Ureter (tissue), 1 donor: ENCODE data around the gene GBA2. TPM values are rescaled to one million over a fixed set of nuclear protein-coding genes. Genes with fewer than 3 reads are reported as not detected.

Experiments used
- DNase-seq: peaks from one replicate; pipeline ENCODE4 v3.0.0-alpha.2; 2020; ENCODE audit warnings: low spot score
- total RNA-seq: library from RNA; stranded (reverse); gene quantifications from one replicate; pipeline ENCODE4 v1.2.4, GENCODE V29; 2023
- donor health status: DM: yes; HTN: yes; CAD: no.

Gene GBA2
- total RNA-seq, 1 donor from 2014 or later, result 108 TPM

DNA sequence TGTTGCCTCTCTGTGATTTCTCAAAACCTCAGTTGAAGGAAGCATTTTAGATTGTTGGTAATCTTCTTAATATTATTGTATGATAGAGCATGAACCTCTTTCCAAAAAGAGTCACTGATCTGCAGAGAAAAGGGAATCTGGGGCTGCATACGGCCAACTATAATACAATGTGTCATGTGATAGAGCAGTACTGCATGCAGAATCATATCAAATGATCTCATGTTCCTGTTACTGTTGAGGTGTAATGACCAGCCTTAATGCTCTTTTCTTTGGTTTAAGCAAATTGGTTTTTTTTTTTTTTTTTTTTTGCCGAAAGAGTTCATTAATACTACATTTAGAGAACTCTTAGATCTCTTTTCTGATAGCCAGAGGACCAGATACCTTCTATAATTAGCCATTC is 18.0 kb upstream of the GBA2 start:
- DNase-seq, result no peak

DNA sequence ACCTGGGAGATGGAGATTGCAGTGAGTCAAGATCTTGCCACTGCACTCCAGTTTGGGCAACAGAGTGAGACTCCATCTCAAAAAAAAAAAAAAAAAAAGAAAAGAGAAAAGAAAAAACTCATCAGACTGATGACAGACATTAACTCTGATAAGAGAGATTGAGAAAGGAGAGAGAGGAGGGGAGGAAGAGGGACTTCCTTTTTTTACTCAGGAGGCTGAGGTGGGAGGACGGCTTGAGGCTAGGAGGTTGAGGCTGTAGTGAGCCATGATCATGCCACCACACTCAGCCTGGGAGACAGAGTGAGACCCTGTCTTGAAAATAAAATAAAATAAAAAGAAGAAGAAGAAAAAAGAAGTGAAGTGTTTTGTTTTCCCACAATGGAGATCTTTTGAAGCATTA is 14.8 kb upstream of the GBA2 start:
- DNase-seq, result no peak

DNA sequence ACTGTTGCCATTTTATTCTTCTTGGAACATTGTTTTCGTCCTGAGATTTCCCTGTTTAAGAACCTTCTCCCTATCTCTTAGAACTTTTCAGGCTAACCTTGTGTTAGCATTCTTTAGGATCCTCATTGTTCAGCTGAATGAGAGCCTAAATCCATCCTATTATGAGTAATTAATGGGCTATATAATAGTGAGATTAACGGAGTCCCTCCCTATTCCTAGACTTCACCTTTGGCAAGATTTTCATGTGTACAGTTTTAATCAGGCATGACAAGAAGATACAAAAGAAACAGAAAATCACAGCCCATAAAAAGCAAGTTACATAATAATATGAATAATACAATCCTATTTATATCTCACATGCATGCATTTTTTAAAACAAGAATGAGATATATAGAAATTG is 14.2 kb upstream of the GBA2 start:
- no peak for DNase-seq

DNA sequence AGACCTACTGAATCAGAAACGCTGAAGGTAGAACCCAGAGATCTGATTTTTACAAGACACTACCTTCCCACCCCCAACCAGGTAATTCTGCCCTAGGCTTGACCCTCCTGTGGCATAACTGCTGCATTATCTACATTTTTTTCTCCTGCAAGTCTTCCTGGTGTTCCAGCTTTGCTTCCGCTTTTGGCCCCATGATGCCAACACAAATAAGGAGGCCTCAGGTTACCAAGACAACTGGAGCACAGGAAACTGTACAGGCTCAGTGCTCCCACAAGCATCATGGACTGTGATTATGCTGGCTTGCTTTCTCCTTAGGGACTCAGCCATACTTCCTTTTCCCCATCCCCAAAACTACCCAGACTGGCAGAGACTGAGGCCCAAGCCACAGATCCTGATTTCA is 11.6 kb upstream of the GBA2 start:
- DNase-seq, result no peak

DNA sequence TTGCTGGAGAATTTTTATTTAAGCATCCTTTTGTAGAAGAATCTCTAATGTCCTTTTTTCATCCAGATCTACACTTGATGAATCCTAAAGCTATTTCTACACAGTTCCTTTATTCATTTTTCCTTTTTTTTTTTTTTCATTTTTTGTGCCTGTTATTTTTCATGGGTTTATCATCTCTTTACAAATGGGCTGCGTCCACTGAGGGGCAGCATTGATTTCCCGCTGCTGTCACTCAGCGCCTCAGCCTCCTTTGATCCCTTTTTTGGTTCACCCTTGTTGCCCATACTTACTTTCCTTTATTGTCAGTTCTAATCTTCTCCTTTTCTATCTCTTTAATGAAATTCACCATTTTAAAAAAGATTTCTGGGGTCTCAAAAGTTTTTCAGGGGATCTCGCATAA is 10.8 kb upstream of the GBA2 start:
- DNase-seq, result no peak

DNA sequence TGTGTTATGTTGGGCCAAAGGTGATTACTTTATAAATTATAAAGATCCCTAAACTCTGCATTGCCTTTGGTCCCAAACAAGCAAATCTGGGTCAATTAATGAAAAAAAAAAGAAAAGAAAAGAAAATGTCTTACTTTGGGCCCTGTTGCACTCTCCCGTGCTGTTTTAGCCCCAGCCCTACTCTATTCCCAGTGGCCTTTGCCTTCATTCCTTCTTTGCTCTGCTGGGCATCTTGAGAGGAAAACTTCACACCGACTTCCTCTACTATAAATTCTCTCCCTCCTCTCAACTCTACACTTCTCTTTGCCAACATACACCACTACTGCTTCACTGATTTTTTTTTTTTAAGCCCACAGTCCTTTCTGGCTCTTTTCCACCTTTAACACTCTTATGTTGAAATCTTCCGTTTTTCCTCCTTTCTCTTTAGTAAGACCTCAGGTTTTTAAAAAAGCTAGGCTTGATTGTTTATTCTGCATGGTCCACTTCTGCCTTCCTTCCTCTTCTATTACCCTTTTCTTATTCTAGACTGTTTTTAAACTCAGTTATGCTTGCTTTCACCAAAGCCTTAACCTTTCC is 9.5 kb upstream of the GBA2 start:
- no peak for DNase-seq

DNA sequence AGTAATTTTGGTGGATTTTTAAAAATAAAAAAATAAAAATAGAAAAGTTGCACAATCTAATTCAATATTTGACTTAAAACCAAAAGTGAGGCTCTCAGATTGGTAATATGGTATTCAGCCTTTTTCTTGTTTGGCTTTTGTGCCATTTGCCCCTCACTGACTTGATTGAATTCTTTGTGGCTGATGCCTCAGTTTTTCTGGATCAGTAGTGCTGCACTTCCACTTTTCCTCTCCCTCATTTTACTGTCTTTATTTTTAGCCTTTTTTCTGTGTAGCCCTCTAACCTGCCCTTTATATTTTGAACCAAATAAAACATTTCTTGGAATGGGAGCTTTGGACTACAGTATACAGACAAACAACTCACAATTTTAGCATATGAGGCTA is 8.9 kb upstream of the GBA2 start:
- DNase-seq, result no peak

DNA sequence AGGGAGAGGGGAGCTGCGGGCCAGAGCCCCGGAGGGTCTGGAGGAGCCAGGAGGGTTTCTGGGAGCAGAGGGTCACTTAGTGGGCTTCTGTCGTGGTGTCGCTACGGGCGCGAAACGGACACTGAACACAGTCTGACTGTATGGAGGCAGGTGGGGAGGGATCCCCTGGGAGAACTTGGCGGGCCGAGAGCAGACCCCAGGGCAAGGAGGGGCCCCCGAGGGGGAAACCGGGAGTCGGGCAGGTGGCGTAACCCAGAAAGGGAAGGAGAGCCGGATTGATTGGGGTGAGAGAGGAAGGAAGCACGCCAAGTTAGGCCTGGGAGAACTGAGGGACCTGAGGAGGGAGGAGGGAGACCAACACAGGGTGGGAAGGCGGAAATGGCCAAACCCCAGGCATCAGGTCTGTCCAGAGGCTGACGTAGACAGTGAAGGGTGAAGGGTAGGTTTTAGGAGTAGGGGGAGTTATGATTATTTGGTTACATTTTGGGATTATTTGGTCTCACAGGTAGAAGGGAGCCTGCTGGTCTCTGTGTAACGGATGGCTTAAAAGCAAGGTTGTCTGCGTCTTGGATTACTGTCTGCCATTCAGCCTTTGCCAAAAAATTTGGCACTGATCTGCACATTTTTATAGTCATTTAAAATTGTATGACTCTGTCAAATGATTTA is 8.3 kb upstream of the GBA2 start:
- peak; percentile 69 for DNase-seq

DNA sequence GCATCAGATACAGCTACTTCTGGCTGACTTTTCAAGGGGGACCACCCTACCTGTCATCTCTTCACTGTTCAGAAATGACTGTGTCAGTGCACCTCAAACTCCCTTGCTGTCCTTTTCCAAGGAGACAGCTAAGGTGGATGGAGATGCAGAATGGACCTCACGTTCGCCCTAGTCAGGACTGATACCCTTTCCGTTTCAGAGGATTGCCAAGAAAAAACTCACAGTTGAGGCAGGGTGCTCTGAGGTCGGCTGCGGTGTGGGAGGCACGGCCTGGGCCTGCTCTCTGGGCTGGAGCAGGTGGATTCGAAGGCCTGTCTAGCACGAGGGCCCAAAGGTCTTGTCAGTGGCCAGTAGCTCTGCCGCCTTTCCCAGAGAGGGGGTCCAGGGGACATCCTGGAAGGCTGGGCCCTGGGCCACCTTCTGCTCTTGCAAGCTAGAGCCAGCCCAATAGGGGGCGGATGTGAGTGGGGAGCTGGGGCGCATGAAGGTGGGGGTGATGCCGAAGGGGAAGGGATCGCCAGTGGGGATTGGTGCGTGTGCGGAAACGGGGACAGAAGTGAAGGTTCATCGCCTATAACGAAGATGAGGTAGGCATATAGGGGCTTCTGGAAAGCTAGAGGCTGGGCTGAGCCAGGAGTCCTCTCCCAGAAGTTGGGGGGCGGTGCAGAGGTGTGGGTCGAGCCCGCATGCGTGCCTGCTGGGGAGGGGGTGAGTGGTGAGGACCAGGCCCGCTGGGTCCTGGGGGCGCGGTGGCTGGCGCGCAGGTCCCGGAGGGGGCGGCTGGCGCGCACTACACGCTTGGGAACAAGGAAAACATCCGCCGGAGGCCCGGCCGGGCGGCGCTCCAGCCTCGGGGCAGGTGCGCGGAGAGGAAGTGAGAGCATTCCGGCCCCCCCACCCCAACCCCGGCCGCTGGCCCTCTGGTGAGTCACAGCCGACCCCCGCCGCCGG is 7.5 kb upstream of the GBA2 start:
- peak; percentile 81 for DNase-seq

DNA sequence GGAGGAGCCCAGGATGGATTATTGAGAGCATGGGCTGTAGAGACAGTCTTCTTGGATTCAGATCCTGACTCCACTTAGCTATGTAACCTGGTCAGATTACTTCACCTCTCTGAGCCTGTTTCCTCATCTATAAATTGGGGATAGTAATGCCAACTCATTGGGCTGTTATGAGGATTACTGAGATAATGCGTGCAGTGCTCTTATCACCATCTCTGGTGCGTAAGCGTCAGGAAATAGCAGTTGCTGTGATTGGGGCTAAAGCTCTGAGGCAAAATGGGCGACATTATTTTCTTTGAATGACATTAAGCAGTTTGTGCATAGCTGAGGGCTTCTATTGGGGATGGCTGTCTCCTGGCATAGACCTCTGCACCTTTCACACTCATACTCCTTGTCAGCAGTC is 6.0 kb upstream of the GBA2 start:
- no peak for DNase-seq

DNA sequence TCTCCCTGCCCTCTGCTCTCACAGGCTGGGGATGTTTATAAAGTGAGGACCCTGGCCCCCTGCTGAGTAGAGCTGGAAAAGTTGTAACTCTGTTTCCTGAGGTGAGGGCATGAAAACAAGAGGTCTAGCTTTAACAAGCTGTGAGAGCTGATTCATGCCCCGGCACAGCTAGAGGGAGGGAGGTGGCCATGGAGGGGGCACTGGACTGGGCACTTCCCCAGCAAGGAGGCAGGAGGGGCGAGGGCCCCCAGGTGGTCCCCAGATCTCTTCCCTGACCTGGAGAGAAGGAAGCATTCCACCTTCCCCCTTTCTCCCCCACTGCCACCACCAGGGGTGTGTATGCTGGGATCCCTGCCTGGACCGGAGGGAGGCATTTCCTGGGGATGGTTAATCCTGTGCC is 5.2 kb upstream of the GBA2 start, which contains the start of gene MSMP:
Gene MSMP (minus strand): TSS at position 13 of the 400 bp plus-strand sequence. CDS start 147 bp downstream, outside the sequence.
- DNase-seq, result no peak

DNA sequence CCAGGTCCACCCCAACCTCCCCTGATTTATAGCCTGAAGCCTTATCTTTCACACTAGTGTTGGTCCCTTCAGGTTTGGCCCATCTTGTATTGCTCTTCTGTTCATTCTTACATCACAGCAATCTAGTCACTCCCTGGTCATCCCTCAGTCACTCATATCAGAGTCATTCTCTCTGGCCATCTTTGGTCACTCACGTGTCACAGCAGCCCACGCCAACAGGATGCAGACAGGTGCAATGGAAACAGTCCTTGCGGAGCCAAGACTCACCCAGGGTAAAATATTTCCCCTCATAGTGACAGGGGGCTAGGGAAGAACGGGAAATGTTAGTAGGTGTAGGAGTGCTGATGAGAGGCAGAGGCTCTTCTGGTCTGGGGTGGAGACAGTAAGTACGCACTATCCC is 4.4 kb upstream of the GBA2 start:
- DNase-seq, result no peak

DNA sequence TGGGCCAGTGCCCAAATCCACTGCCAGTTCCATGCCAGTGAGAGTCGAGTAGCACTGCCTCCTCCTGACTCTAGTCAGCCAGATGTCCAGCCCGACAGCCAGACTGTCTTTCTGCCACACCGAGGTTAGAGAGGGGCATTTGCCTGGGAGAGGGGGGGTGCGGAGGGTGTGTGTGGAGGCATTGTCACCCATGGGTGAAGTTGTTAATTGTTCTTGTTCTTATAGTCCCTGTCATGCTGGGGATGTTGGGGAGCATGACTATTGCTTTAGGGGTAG is 1.2 kb upstream of the GBA2 start:
- no peak for DNase-seq

DNA sequence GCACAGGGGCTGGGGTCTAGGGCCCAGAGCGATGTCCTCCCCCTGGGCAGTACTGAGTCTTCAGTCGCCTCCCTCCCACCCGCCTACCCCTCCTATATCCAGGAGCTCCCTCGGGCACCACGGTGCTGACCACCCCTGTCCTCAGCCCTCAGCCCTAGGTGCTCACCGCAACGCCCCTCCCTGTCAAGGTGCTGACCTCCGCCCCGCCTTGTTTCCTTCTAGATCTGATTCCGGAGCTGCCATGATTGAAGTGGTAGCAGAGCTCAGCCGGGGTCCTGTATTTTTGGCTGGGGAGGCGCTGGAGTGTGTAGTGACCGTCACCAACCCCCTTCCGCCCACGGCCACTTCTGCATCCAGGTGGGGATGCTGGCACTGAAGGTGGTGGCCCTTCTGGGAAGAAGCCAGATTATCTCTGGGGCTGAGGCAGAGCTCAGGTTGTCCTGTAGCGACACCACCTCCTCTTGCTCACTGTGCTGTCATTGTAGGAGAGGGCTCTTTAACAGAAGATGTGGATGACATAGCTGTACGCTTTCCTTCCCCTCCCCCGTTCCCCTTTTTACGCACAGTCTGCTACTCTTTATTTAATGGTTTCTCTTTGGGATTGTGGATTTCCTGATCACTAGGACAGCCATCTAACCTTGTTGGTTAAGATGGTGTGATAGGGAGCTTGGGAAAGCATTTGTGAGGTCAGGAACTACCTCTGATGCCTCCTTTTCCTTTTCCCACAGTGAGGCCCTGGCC is 657 bp upstream of the GBA2 start:
- no peak for DNase-seq

DNA sequence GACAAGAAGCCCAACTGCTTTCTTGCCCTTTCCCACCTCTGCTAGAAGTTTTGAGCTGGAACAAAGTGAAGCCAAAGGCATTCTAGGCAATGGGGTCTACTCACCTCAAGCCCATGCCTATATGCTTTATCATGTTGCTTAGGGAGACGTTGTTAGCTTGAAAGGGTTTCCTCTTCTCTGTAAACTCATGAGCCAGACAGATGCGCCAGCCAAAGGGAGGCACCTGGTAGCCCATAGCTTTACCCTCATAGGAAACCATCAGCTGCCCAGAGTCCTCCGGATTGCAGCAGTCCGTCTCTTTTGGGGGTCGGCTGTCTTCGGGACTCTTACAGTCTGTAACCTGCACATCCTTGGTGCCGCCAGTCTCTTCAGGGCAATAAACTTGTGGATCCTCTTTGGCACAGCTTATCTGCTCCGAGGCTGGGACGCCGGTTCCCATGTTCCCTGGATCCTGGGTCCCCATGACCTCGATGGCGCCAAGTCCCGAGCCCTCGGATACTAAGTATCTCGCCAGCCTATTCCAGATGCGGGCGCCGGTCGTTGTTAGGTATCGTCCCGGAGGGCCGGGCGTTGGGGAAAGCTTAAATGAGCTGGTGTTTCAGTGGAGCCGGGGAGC is 678 bp downstream of the GBA2 start:
- no peak for DNase-seq

DNA sequence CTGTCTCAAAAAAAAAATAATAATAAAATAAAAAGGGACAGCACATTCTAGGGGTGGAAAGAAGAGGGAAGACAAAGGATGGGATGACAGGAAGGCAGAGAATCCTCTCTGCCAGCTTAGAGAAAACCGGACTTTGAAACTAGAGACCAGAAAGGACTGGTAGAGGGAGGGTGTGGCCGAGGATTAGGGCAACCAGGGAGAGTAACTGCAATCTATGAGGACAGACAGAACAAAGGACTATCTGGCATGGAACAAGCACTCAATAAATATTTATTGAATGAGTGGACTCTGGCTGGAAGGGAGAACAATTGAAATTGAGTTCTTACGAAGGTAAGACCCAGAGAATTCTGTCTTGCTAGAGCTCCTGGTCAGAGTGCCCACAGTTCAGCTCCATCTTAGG is 2.4 kb downstream of the GBA2 start:
- no peak for DNase-seq

DNA sequence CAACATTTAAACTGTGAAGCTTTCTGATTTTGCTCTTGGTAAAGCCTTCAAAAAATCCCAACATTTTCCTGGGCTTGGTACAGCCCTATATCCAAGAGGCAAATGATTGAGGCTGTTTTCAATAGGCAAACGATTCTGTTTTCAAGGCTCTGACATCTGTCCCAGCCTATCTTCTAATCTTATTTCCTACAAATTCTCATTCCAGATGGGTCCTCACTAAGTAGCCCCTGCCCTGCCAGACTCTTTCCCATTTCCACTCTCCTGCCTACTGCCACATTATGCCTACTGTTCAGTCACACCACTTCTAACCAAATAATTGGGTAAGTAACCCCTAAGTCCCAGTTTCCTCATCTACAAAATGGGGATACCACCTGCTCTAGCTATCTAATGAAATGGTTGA is 3.5 kb downstream of the GBA2 start:
- no peak for DNase-seq

DNA sequence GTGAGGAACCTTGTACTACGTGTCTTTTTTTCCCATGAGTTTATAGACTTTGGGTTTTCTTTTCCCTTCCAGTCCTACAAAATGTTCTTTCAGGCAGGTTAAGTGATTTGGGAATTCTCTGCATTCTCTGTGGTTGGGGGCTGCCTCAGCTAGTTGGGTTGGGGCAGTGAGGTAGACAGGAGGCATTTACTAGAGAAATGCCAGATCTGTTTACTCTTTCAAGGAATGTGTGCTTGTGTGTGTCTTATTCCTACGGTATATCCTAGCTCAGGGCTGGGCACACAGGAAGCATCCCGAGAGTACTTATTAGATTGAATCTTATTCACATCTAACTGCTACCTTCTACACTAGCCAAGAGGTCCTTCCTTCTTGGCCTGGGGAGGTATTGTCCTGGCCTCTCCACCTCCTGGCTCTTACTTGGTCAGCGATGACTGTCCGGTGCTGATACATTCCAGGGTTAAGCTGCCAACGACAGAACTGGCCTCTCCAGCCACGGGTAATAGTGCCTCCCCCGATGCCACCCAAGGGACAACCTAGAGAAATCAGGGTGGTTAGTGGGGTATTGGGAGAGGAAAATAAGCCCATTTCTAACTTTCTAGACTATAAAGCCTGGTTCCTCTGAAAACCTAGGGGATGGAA is 5.0 kb downstream of the GBA2 start:
- no peak for DNase-seq

DNA sequence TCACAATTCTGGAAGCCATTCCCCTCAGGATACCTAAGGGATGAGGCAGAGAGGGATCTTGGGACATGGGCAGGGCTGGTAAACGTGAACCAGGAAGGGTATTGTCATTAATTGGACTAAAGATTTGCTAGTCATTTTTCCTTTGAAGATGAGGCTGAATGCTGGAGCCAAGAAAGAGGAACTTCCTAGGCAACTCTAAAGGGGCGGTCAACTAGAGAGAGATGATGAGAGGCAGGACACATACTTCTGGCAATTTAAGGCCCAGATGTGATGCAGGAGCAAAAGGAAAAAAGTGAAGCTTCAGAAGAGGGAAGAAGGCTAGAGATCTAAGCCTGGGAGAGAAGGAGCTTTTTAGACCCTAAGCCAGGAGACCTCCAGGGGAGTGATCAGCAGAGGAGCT is 5.6 kb downstream of the GBA2 start:
- DNase-seq, result no peak

DNA sequence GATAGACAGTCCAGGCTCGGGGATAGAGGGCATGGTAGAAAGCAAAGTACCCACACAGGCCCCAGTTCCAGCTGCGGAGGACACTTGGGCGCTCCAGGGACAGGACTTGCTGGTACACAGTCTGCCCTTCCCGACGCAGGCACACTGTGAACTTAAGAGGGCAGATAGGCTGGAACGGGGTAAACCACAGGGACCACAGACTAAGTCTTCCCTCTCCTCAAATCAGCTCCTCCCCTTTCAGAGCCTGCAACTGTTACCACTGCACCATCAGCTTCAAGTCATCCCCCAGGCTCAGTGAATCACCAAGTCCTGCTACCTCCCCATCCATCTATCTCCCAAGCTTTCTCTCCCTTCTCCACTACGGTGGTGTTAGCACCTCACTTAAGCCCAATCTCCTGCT is 7.3 kb downstream of the GBA2 start:
- DNase-seq, result no peak

DNA sequence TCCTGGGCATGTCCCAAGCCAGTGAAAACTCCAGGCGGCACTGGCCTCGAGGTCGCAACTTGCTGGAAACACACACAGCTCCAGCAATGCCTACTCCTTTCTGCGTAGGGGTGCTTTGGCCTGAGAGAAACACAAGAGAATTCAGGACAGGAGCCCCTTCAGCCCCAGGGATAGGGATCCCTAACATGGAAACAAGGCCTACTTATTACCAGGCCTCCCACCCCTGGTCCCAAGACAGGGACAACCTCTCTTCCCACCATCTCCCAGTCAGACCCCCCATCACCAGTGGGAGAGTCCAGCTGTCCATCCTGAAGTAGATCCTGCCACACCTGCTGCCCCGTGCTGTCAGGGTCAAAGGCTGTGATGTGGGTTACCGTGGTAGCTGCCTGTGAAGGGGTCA is 8.8 kb downstream of the GBA2 start:
- DNase-seq, result no peak

DNA sequence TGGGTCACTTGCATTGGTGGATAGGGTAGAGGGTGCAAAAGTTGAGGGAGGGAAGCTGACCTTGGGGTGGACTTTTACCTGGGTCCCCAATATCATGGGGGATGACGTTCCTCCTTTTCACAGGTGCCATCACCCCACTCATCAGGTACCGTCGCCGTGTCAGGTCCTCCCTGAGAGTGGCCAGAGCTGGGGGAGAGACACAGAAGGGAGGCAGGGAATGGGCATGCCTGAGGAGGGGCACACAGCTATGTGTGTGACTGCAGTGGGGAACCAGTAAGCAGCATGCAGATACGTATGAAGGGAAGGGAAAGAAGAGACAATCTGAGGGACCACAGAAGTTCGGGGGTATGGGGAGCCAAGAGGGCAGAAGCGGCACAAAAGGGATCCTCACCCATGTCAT is 10.1 kb downstream of the GBA2 start:
- DNase-seq, result no peak
